ENCODE data around the gene ANKRD35. TPM values are rescaled to one million over a fixed set of nuclear protein-coding genes. Genes with fewer than 3 reads are reported as not detected.

ANKRD35 gene
- polyA plus RNA-seq, 3 donors, result 0.40 to 1.5 (median 1.3) TPM

Small RNA genes lying within 50 kb of the gene (small RNA-seq; reads per million reads assigned to genes)
- not detected for gene MIR6736 (ENCODE audit: insufficient read length, low read depth)

Other genes starting within 250 kb of the ANKRD35 start
- gene PDZK1, start 178.5 kb downstream of the ANKRD35 start, polyA plus RNA-seq, result under 1 TPM in 1 of 3 donors, not detected in 2; 0.04 TPM
- gene CD160, start 166.4 kb downstream of the ANKRD35 start, polyA plus RNA-seq, result 1 to 10 TPM in 1 of 3 donors, under 1 TPM in 2; 0.01 to 1.4 (median 0.16) TPM
- gene RNF115, start 61.8 kb downstream of the ANKRD35 start, polyA plus RNA-seq, result 1 to 10 TPM; 3.5 to 5.4 (median 5.2) TPM
- gene POLR3C, start 61.7 kb downstream of the ANKRD35 start, polyA plus RNA-seq, result 10 to 100 TPM; 23.5 to 41.3 (median 30.5) TPM
- 1 to 10 TPM; 2.1 to 6.4 (median 3.1) TPM for gene NUDT17, start 40.2 kb downstream of the ANKRD35 start, polyA plus RNA-seq
- 10 to 100 TPM in 1 of 3 donors, 1 to 10 TPM in 2; 7.2 to 25.9 (median 8.8) TPM for gene PIAS3, start 26.8 kb downstream of the ANKRD35 start, polyA plus RNA-seq
- gene ITGA10, start 24.2 kb upstream of the ANKRD35 start, polyA plus RNA-seq, result 1 to 10 TPM in 1 of 3 donors, not detected in 2; 1.2 TPM
- 10 to 100 TPM; 12.0 to 38.2 (median 37.9) TPM for gene PEX11B, start 32.9 kb upstream of the ANKRD35 start, polyA plus RNA-seq
- gene RBM8A, start 41.6 kb upstream of the ANKRD35 start, polyA plus RNA-seq, result 100 to 1,000 TPM in 2 of 3 donors, 10 to 100 TPM in 1; 91.5 to 171 (median 115) TPM
- gene LIX1L, start 72.2 kb upstream of the ANKRD35 start, polyA plus RNA-seq, result 10 to 100 TPM in 1 of 3 donors, 1 to 10 TPM in 2; 6.3 to 13.6 (median 8.5) TPM
- gene ANKRD34A, start 78.7 kb upstream of the ANKRD35 start, polyA plus RNA-seq, result under 1 TPM in 1 of 3 donors, not detected in 2; 0.31 TPM
- 10 to 100 TPM; 11.6 to 39.0 (median 36.2) TPM for gene POLR3GL, start 78.8 kb upstream of the ANKRD35 start, polyA plus RNA-seq
- 1,000 to 10,000 TPM in 1 of 3 donors, 100 to 1,000 TPM in 2; 640 to 3,778 (median 844) TPM for gene TXNIP, start 110.7 kb upstream of the ANKRD35 start, polyA plus RNA-seq
- gene HJV, start 135.9 kb upstream of the ANKRD35 start, polyA plus RNA-seq, result not detected